Activated CD4-positive, alpha-beta T cell treated with anti-CD3 and anti-CD28 coated beads, Interleukin-10, Interleukin-2, amounts not matched to agents 100 ng/mL and 50 ng/mL, durations not matched to agents 16 hours and 8 hours (primary cell): ENCODE results near the gene RRAS2.
"Not testable (repeated sequence)": the region's sequence is repeated elsewhere in the genome, so short reads cannot be mapped to it uniquely, and the experiment has no call there.

Experiments
- DNase-seq: peaks from one replicate; pipeline ENCODE4 v3.0.0-alpha.2; 2020

Gene RRAS2

GRCh38 chr11:14300661-14301304 is 58.2 kb downstream of the RRAS2 start:
- DNase-seq, result peak; percentile 63

GRCh38 chr11:14299921-14300320 is 59.1 kb downstream of the RRAS2 start:
- DNase-seq, result no peak

GRCh38 chr11:14290422-14290821 is 68.6 kb downstream of the RRAS2 start:
- DNase-seq, result no peak

GRCh38 chr11:14288189-14288935 is 70.6 kb downstream of the RRAS2 start:
- DNase-seq, result peak; percentile 43

- not testable (repeated sequence) for DNase-seq
These were observed 80.1 kb downstream of the RRAS2 start for GRCh38 chr11:14278869-14279268.

GRCh38 chr11:14275076-14275475 is 83.9 kb downstream of the RRAS2 start:
- no peak for DNase-seq

GRCh38 chr11:14273895-14274294 is 85.1 kb downstream of the RRAS2 start:
- no peak for DNase-seq

GRCh38 chr11:14270690-14271542 is 88.1 kb downstream of the RRAS2 start:
- peak; percentile 66 for DNase-seq

- no peak for DNase-seq
These were observed 89.0 kb downstream of the RRAS2 start for GRCh38 chr11:14269692-14270573.

GRCh38 chr11:14267861-14268635 is 90.9 kb downstream of the RRAS2 start:
- no peak for DNase-seq

- DNase-seq, result no peak
These were observed 92.4 kb downstream of the RRAS2 start for GRCh38 chr11:14266622-14267021.

GRCh38 chr11:14264966-14265365 is 94.0 kb downstream of the RRAS2 start:
- no peak for DNase-seq

- DNase-seq, result no peak
These were observed 96.6 kb downstream of the RRAS2 start for GRCh38 chr11:14262271-14262846.

GRCh38 chr11:14261066-14261465 is 97.9 kb downstream of the RRAS2 start:
- DNase-seq, result no peak

GRCh38 chr11:14259878-14260277 is 99.1 kb downstream of the RRAS2 start:
- DNase-seq, result no peak

- DNase-seq, result no peak
These were observed 99.7 kb downstream of the RRAS2 start for GRCh38 chr11:14259186-14259784.

- DNase-seq, result no peak
These were observed 100.6 kb downstream of the RRAS2 start for GRCh38 chr11:14258221-14258935.

GRCh38 chr11:14255238-14255534 is 103.8 kb downstream of the RRAS2 start:
- DNase-seq, result no peak

GRCh38 chr11:14254533-14255237 is 104.3 kb downstream of the RRAS2 start:
- DNase-seq, result no peak

- DNase-seq, result no peak
These were observed 105.1 kb downstream of the RRAS2 start for GRCh38 chr11:14253840-14254239.
